ENCODE data around the gene RNF7. TPM values are rescaled to one million over a fixed set of nuclear protein-coding genes. Genes with fewer than 3 reads are reported as not detected.

Gene RNF7
- total and polyA plus RNA-seq, 3 donors from 2014 or later, result 60.7 to 122 (median 69.9) TPM

DNA sequence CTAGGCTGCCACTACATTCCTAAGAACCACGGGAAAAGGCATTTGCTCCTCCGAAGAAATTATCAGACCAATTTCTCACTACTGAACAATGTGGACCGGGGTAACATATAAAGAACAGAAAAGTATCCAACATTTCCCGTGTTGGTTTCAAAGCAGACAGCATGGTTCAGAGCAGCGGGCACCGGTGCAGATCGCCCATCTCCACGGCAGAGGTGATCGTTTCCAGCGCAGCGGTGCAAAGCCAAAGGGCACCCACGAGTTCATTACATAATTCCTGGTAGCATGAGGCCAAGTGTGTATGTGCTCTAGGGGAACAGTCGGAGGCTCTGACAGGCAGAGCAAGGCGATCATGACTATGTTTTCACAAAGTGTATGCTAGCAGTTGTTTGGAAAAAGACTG lies 38.3 kb downstream of the RNF7 start:
- no peaks in the 10 kb centered on the region for H3K4me1 ChIP-seq
- no peak for DNase-seq
- H3K27me3 ChIP-seq, result no peaks in the 10 kb centered on the region
- TF ChIP-seq POLR2A (IDR thresholded peaks at IDR 0.05) (no peak), CTCF (IDR thresholded peaks at IDR 0.05) (no peak)
- no peaks in the 10 kb centered on the region for H3K9me3 ChIP-seq
- H3K27ac ChIP-seq, result no peak overlapping the region
- no peaks in the 10 kb centered on the region for H3K36me3 ChIP-seq (ENCODE audit: low read depth, missing control alignments)
- 64 to 74% methylated on average over 14 of the region's 14 CpGs for WGBS, 2 donors
- intact Hi-C loops (cut with DNase I; ENCODE audit: low total_unique reads), result no loop called here
- no peak overlapping the region for H3K4me3 ChIP-seq

GRCh38 chr3:141776885-141777284 lies 38.8 kb downstream of the RNF7 start:
- H3K27me3 ChIP-seq, result no peaks in the 10 kb centered on the region
- WGBS, 2 donors, result 52 to 58% methylated on average over 15 of the region's 15 CpGs
- no peaks in the 10 kb centered on the region for H3K9me3 ChIP-seq
- H3K4me1 ChIP-seq, result no peaks in the 10 kb centered on the region
- no peak for DNase-seq
- H3K4me3 ChIP-seq, result no peak overlapping the region
- no peaks in the 10 kb centered on the region for H3K36me3 ChIP-seq (ENCODE audit: low read depth, missing control alignments)
- no peak overlapping the region for H3K27ac ChIP-seq
- TF ChIP-seq CTCF (IDR thresholded peaks at IDR 0.05) (no peak), POLR2A (IDR thresholded peaks at IDR 0.05) (no peak)
- intact Hi-C loops (cut with DNase I; ENCODE audit: low total_unique reads), result no loop called here

- Histone ChIP-seq H3K4me3 (no peak overlapping the region), H3K4me1 (no peaks in the 10 kb centered on the region), H3K27me3 (no peaks in the 10 kb centered on the region), H3K9me3 (no peaks in the 10 kb centered on the region), H3K27ac (no peak overlapping the region), H3K36me3 (ENCODE audit: low read depth, missing control alignments) (no peaks in the 10 kb centered on the region)
- TF ChIP-seq CTCF (IDR thresholded peaks at IDR 0.05), result no peak
- TF ChIP-seq POLR2A (IDR thresholded peaks at IDR 0.05), result no peak
- WGBS, 2 donors, result 67 to 74% methylated on average over 23 to 32 of the region's 42 CpGs
- DNase-seq, result no peak
- intact Hi-C loops (cut with DNase I; ENCODE audit: low total_unique reads), result no loop called here
Measured at GRCh38 chr3:141777957-141778813, 40.1 kb downstream of the RNF7 start.

- Histone ChIP-seq H3K4me3 (no peak overlapping the region), H3K9me3 (no peaks in the 10 kb centered on the region), H3K4me1 (no peaks in the 10 kb centered on the region), H3K27me3 (no peaks in the 10 kb centered on the region), H3K27ac (no peak overlapping the region), H3K36me3 (ENCODE audit: low read depth, missing control alignments) (no peaks in the 10 kb centered on the region)
- intact Hi-C loops (cut with DNase I; ENCODE audit: low total_unique reads), result no loop called here
- no peak for DNase-seq
- 92 to 93% methylated on average over 1 of the region's 1 CpG for whole genome bisulfite sequencing, 2 donors
- TF ChIP-seq CTCF (IDR thresholded peaks at IDR 0.05) (no peak), POLR2A (IDR thresholded peaks at IDR 0.05) (no peak)
Measured at GRCh38 chr3:141779667-141780066, 41.6 kb downstream of the RNF7 start.
